ENCODE data around the gene PEF1. TPM values are rescaled to one million over a fixed set of nuclear protein-coding genes. Genes with fewer than 3 reads are reported as not detected.
A peak's percentile ranks its signal among the peaks of the same experiment; 100 is the strongest.
"Not testable (repeated sequence)": the region's sequence is repeated elsewhere in the genome, so short reads cannot be mapped to it uniquely, and the experiment has no call there.

The PEF1 gene
- total RNA-seq, 4 donors from 2014 or later, result 101 to 124 (median 115) TPM

DNA sequence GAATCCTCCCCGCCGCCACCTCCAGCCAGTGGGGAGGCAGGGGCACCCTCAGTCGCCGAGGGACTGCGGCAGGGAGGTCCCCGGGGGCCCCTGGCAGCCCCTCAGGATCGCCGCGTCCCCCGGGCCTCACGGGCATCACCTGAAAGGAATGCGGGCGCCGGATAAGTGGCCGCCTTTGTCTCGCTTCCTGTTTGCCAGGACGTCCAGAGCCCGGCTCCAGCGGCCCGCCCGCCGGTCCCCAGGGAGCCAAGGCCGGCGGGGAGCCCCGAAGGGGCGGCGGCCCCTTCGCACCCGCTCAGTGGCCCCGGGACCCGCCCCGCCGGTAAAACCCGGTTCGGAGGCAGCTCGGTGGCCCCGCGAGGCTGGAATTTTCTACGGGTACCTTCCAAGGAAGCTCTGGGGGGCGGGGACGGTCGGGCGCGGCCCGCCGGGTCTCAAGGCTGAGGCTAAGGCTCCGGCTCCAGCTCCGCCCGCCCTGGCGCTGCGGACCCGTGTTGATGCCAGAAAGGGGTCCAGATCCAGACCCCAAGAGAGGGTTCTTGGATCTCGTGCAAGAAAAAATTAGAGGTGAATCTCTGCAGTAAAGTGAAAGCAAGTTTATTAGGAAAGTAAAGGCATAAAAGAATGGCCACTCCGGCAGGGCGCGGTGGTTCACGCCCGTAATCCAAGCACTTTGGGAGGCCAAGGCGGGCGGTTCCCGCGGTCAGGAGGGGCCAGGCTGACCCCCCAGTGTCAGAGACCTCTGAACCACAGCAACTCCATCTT is 55.7 kb downstream of the PEF1 start:
- intact Hi-C loops (cut with DNase I; ENCODE audit: low total_unique reads), result no loop called here
- peak in 1 of 2 donors; percentile 88 for DNase-seq (ENCODE audit: low spot score in 2 of 2)
- no peak overlapping the region for H3K4me3 ChIP-seq (ENCODE audit: low read depth, poor library complexity, severe bottlenecking)
- TF ChIP-seq, protein P1, sequence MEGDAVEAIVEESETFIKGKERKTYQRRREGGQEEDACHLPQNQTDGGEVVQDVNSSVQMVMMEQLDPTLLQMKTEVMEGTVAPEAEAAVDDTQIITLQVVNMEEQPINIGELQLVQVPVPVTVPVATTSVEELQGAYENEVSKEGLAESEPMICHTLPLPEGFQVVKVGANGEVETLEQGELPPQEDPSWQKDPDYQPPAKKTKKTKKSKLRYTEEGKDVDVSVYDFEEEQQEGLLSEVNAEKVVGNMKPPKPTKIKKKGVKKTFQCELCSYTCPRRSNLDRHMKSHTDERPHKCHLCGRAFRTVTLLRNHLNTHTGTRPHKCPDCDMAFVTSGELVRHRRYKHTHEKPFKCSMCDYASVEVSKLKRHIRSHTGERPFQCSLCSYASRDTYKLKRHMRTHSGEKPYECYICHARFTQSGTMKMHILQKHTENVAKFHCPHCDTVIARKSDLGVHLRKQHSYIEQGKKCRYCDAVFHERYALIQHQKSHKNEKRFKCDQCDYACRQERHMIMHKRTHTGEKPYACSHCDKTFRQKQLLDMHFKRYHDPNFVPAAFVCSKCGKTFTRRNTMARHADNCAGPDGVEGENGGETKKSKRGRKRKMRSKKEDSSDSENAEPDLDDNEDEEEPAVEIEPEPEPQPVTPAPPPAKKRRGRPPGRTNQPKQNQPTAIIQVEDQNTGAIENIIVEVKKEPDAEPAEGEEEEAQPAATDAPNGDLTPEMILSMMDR (IDR thresholded peaks at IDR 0.05), result no peak
- WGBS, 2 donors, result 16 to 20% methylated on average over 17 to 48 of the region's 62 CpGs

DNA sequence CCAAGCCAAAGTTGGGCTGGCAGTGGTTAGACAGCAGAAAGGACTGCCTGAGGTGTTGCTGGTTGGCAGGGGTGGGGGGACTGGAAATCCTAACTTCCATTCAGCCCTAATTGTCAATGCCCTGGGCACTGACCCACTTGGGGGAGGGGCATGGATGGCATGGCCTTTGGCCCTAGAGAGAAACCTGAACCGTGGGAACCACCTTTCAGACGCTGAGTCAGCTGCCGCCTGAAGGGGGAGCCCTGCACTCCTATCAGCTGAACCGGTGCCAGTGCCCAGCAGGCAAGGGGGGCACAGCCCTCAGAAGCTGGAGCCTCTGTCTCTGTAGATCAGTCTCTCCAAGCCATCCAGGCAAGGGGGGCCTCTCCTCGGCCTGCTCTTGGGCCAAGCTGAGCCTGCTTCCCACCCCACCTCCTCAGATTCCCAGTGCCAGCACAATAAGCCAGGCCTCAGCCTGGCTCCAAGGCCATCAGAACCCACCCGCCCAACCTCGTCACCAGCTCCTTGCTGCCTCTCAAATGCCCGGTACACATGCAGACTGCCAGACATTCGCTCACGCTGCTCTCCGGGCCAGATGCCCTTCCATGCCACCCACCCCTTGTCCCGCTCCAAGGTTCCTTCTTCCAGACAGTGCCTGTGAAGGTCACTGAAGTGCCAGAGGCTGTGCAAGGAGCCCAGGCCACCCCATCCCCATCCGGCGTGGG is 56.8 kb downstream of the PEF1 start:
- intact Hi-C loops (cut with DNase I; ENCODE audit: low total_unique reads), result no loop called here
- no peak for TF ChIP-seq POLR2A (IDR thresholded peaks at IDR 0.05)
- TF ChIP-seq, protein P1 (IDR thresholded peaks at IDR 0.05), result no peak
- H3K4me3 ChIP-seq (ENCODE audit: low read depth, poor library complexity, severe bottlenecking), result no peak overlapping the region
- peak in 1 of 2 donors; percentile 91 for DNase-seq (ENCODE audit: low spot score in 2 of 2)
- WGBS, 2 donors, result 50 to 56% methylated on average over 12 to 14 of the region's 14 CpGs

DNA sequence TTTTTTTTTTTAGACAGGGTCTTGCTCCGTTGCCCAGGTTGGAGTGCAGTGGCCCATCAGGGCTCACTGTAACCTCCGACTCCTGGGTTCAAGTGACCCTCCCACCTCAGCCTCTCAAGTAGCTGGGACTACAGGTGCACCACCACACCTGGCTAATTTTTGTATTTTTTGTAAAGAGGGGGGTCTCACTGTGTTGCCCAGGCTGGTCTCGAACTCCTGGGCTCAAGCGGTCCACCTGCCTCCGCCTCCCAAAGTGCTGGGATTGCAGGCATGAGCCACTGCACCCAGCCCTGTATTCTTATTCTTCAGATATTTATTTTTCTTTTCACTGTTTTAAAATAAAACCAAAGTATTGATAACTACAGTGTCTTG is 57.4 kb downstream of the PEF1 start:
- intact Hi-C loops (cut with DNase I; ENCODE audit: low total_unique reads); H3K4me3 ChIP-seq (ENCODE audit: low read depth, poor library complexity, severe bottlenecking); DNase-seq (ENCODE audit: low spot score in 2 of 2): not testable (repeated sequence)
- WGBS, 2 donors, result 93% methylated on average over 5 of the region's 5 CpGs

DNA sequence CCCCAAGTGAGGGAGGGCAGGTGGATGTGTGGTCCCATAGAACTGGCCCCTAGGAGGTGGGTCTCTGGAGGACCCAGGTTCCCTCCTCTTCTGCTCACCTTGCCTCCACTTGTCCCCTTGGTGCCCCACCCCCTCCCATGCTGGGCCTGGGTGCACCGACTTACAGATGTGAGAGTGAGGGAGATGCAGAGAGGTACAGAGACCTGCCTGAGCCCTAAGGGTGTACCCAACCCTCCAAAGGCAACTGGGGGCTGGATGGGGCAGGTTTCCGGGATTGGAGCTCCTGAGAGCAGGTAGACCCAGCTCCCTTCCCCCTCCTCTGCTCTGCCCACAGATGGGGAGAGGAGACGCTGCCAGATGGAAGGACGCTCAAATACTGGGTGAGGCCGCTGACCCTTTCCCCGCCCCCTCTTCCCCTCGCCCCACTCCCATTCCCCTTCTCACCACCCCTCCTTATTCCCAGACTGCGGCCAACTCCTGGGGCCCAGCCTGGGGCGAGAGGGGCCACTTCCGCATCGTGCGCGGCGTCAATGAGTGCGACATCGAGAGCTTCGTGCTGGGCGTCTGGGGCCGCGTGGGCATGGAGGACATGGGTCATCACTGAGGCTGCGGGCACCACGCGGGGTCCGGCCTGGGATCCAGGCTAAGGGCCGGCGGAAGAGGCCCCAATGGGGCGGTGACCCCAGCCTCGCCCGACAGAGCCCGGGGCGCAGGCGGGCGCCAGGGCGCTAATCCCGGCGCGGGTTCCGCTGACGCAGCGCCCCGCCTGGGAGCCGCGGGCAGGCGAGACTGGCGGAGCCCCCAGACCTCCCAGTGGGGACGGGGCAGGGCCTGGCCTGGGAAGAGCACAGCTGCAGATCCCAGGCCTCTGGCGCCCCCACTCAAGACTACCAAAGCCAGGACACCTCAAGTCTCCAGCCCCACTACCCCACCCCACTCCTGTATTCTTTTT is 58.0 kb downstream of the PEF1 start:
- DNase-seq (ENCODE audit: low spot score in 2 of 2), result peak in 1 of 2 donors; percentile 78
- intact Hi-C loops (cut with DNase I; ENCODE audit: low total_unique reads), result no loop called here
- TF ChIP-seq, protein P1 (IDR thresholded peaks at IDR 0.05), result no peak
- no peak for TF ChIP-seq POLR2A (IDR thresholded peaks at IDR 0.05)
- no peak overlapping the region for H3K4me3 ChIP-seq (ENCODE audit: low read depth, poor library complexity, severe bottlenecking)
- WGBS, 2 donors, result 70 to 76% methylated on average over 23 to 47 of the region's 47 CpGs

DNA sequence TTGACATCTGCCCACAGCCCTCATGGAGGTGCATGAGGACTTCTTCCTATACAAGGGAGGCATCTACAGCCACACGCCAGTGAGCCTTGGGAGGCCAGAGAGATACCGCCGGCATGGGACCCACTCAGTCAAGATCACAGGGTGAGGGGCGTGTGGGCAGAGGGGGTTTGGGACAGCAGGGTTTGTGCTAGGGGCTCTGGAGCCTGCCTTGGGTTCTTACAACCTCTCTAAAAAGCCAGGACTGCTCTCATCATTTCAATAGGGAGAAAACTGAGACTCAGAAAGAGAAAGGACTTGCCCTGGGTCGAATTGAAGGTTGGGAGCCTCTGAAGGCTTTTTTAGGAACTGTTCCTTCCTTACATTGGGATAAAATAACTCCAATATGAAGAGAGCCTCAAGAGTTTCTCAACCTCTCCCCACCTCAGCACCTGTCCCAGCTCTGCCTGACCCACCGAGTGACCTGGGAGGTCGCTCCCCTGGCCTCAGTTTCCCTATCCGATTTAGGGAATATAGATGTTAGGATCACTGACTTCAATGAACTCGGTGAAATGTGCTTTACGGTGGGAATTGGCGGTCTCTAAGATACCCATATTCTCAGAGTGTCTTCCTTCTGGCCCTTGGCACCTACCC is 58.8 kb downstream of the PEF1 start:
- peak in 1 of 2 donors; percentile 78 for DNase-seq (ENCODE audit: low spot score in 2 of 2)
- WGBS, 2 donors, result 86 to 87% methylated on average over 11 of the region's 11 CpGs
- H3K4me3 ChIP-seq (ENCODE audit: low read depth, poor library complexity, severe bottlenecking), result no peak overlapping the region
- intact Hi-C loops (cut with DNase I; ENCODE audit: low total_unique reads), result no loop called here
- TF ChIP-seq POLR2A (IDR thresholded peaks at IDR 0.05), result no peak
- TF ChIP-seq, protein P1 (IDR thresholded peaks at IDR 0.05), result no peak
